SH-SY5Y (cell line): ENCODE measurements around the gene MSH2.

Source experiments
- GATA2 ChIP-seq: IDR thresholded peaks from 2 replicates; pipeline ENCODE4 v1.6.1; 2011; ENCODE audit warnings: mild to moderate bottlenecking, low read depth, low read length
- GATA3 ChIP-seq: IDR thresholded peaks from 2 replicates; pipeline ENCODE4 v1.6.1; 2011; ENCODE audit warnings: low read depth, mild to moderate bottlenecking, low read length, moderate library complexity

MSH2 gene

DNA sequence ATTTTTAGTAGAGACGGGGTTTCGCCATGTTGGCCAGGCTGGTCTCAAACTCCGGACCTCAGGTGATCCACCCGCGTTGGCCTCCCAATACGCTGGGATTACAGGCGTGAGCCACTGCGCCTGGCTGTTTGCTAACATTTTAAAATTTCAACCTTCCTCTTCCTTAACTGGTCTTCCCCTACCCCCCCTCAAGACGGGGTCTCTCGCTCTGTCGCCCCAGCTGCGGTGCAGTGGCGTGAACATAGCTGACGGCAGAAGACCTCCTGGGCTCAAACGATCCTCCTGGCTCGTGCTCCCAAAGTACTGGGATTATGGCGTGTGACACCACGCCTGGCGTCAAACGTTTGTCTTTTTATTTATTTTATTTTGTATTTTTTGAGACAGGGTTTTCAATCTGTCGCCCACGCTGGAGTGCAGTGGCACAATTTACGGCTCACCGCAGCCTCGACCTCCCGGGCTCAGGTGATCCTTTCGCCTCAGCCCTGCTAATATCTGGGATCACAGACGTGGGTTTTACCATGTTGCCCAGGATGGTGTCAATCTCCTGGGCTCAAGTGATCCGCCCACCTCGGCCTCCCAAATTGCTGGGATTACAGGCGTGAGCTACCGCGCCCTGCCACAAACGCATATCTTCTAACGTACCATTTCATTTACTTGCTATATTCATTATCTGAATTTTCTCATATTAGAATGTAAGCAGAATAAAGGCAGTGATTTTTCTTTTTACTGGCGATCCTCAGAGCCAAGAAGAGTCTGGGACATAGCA, 984 bp upstream of the MSH2 start:
- TF ChIP-seq GATA2: no peak
- TF ChIP-seq GATA3: no peak

DNA sequence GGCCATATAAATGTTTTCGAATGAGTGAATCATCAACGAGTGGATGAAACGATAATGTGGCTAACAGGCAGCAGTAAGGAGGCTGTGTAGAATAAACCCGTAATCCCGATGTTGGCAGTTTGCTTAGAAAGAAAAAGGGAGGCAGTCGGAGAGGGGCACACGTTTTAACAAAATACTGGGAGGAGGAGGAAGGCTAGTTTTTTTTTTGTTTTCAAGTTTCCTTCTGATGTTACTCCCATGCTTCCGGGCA, 476 bp upstream of the MSH2 start:
- TF ChIP-seq GATA3 (no peak), GATA2 (no peak)

- no peak for TF ChIP-seq GATA2
- TF ChIP-seq GATA3: no peak
Measured at GRCh38 chr2:47403609-47404193, 745 bp downstream of the MSH2 start.

- TF ChIP-seq GATA2 (no peak), GATA3 (no peak)
Measured at GRCh38 chr2:47404356-47404755, 1.4 kb downstream of the MSH2 start.

- TF ChIP-seq GATA2: no peak
- TF ChIP-seq GATA3: no peak
Measured at GRCh38 chr2:47405757-47406156, 2.8 kb downstream of the MSH2 start.

- TF ChIP-seq GATA3: no peak
Measured at GRCh38 chr2:47414682-47415458, 11.9 kb downstream of the MSH2 start.

DNA sequence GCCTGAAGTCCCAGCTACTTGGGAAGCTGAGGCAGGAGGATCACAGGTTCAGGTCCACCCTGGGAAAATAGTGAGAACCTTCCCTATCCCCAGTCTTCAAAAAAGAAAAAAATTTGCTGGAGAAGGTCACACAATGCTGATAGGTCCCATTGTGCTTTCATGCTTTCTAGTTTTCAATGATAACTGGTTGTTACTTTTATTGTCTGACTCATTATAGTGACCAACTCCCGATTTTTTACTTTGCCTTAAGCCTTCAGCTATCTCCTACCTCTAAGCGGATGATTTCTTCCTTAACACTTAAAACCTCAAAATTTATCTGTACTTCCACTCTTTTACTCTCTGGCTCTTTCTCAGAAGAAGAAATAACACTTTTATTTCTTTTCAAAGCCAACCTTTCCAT, 17.3 kb downstream of the MSH2 start:
- TF ChIP-seq GATA2 (no peak), GATA3 (no peak)

DNA sequence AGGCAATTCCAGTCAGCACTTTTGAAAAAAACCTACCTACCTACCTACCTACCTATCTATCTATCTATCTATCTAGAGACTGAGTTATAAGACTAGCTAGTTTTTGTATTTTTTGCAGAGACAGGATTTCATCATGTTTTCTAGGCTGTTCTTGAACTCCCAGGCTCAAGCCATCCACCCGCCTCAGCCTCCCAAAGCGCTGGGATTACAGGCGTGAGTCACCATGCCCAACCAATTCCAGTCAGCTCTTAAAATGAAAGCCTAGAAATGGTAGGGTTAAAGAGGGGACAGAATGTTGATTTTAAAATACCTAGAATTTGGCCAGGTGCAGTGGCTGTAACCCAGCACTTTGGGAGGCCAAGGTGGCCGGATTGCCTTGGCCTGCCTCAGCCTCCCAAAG, 19.1 kb downstream of the MSH2 start:
- no peak for TF ChIP-seq GATA3
- no peak for TF ChIP-seq GATA2

DNA sequence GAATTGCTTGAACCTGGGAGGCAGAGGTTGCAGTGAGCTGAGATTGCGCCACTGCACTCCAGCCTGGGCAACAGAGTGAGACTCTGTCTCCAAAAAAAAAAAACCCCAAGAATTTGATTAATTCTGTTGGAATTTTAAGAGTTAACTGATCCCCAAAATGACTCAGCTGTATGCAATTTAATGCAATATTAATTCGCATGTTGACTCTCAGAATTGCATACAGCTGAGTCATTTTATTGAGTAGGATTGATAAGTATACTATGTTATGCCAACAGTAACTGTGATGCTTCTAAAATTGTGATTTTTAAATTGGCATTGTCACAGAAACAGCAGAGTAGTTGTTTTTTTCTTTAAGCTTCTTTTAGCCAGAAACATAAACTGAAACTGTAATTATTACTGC, 19.6 kb downstream of the MSH2 start:
- TF ChIP-seq GATA2 (no peak), GATA3 (no peak)

DNA sequence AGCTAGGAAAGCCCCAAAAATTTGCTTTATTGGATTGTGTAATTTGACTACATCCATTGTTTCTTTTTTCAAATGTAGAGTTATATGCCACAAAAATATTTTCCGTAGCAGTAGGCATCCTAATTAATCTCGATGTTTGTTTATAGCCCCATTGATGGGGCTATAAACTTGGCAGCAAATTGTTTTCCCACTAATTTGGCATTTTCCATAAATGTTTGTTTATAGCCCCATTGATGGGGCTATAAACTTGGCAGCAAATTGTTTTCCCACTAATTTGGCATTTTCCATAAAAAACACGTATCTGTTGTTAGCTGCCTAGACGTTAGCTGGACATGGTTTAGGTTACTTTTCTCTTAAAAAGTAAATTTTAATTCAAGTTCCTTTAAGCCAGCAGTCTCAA, 23.8 kb downstream of the MSH2 start:
- TF ChIP-seq GATA3: no peak
- no peak for TF ChIP-seq GATA2

DNA sequence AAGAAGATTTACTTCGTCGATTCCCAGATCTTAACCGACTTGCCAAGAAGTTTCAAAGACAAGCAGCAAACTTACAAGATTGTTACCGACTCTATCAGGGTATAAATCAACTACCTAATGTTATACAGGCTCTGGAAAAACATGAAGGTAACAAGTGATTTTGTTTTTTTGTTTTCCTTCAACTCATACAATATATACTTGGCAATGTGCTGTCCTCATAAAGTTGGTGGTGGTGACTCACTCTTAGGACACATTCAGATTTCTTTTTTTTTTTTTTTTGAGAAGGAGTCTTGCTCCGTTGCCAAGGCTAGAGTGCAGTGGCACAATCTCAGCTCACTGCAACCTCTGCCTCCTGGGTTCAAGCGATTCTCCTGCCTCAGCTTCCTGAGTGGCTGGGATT, 26.8 kb downstream of the MSH2 start:
- no peak for TF ChIP-seq GATA3
- no peak for TF ChIP-seq GATA2

GRCh38 chr2:47437287-47437686, 34.3 kb downstream of the MSH2 start:
- TF ChIP-seq GATA3 (no peak), GATA2 (no peak)

DNA sequence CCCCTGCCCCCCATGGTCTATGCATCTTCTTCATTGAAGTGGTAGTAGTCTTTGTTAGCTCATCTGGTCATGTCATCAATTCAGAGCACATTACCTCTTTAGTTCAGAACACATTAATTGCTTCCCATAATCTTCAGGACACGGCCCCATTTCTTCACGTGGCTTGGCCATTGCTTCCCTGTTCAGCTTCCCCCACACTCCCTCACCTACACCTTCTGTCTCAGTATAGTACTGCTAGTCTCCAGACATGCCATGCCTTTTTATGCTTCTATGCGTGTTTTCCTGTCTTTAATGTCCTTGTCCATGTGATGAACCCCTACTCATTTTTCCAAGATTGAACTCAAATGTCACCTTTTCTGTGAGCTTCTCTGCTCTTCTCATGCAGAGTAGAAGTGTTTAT, 35.1 kb downstream of the MSH2 start:
- TF ChIP-seq GATA2 (no peak), GATA3 (no peak)

DNA sequence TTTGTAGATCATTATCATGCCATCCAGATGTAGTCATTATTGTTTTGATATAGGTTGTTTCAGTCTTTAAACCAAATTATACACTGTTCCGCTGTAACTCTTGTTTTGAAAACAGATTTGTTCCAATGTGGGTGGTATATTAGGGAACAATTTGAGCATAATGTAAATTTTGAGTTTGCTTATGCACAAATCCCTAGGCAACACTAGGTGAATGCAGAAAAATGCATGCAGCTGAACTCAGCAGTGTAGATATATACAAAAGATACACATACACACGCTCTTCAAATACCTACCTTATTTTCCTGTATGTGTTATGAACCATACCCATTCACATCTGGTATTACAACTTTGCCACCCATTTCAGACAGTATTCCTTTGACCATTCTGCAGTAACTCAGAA, 35.8 kb downstream of the MSH2 start:
- no peak for TF ChIP-seq GATA3
- no peak for TF ChIP-seq GATA2

GRCh38 chr2:47451790-47452189, 48.8 kb downstream of the MSH2 start:
- TF ChIP-seq GATA3 (no peak), GATA2 (no peak)

DNA sequence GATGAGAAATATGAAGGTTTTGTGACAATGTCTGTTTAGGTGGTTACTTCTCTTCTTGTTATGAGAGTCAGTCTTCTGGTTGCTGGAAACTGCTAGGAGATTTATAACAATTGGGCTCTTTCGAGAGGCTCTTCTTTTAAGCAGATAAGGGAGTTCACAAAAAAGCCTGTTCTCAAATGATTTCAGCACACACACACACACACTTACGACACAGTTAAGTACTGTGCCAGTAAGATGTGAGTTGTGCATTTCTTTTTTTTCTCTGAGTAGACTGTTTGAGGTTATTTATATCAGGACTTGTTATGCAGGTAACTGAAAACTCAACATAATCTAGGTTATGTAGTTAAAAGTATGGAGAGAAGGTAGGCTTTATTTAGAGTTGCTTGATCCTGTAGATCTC, 49.8 kb downstream of the MSH2 start:
- no peak for TF ChIP-seq GATA2
- TF ChIP-seq GATA3: no peak
